Esophagus muscularis mucosa (tissue), 3 donors: Measurements from ENCODE around the gene NCOA1.

Experiments
- EP300 ChIP-seq: sonication (generic); formaldehyde crosslinking; IDR thresholded peaks from one replicate; pipeline ENCODE4 v1.6.1; 2017; ENCODE audit warnings: antibody characterized with exemption
- TF ChIP-seq, protein P1 (sequence below), 3 experiments: fragments of 200-600 bp in 2 of 3; fragments of 450-650 bp in 1 of 3; sonication (generic) in 2 of 3; IDR thresholded peaks; one replicate each; pipeline ENCODE4 v1.5.1; 2017 to 2019; ENCODE audit warnings: antibody characterized with exemption in 3 of 3, mild to moderate bottlenecking in 2 of 3, moderate library complexity in 1 of 3

DNA sequence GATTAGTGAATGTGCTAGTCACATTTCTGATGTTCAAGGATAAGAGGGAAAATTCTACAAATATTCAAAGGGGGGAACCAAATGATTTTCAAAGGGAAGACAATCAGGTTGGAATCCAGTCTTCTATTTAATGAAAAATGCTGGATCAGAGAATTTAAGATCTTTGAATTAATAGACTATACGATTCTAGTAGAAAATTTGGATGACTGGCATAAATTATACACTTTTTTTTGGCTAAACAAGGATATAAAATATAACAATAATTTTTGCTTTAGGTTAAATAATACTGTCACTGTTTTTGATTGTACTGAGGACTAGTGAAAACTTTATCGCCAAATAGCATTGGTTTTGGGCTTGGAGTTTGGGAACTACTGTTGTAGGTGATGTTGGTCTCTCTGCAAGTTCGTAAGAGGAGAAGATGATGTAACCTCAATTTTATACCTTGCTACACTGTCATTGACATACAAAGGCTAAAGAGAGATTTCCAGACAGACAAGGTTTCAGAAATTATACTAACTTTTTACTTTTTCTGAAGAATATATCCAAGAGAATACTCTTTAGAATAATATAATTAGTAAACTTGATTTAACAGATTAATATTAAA is 51.3 kb downstream of the NCOA1 start:
- TF ChIP-seq, protein P1, sequence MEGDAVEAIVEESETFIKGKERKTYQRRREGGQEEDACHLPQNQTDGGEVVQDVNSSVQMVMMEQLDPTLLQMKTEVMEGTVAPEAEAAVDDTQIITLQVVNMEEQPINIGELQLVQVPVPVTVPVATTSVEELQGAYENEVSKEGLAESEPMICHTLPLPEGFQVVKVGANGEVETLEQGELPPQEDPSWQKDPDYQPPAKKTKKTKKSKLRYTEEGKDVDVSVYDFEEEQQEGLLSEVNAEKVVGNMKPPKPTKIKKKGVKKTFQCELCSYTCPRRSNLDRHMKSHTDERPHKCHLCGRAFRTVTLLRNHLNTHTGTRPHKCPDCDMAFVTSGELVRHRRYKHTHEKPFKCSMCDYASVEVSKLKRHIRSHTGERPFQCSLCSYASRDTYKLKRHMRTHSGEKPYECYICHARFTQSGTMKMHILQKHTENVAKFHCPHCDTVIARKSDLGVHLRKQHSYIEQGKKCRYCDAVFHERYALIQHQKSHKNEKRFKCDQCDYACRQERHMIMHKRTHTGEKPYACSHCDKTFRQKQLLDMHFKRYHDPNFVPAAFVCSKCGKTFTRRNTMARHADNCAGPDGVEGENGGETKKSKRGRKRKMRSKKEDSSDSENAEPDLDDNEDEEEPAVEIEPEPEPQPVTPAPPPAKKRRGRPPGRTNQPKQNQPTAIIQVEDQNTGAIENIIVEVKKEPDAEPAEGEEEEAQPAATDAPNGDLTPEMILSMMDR (IDR thresholded peaks at IDR 0.05) = no peak
- no peak for TF ChIP-seq EP300
